Peyer's patch (tissue), 4 donors: ENCODE results near the gene SEC14L5.

ENCODE experiments used
- POLR2A ChIP-seq, 2 donors: fragments of 450-650 bp; IDR thresholded peaks; one replicate each; pipeline ENCODE4 v1.5.1; 2017; ENCODE audit warnings: antibody characterized with exemption in 2 of 2, mild to moderate bottlenecking in 2 of 2, moderate library complexity in 2 of 2
- TF ChIP-seq, protein P1 (sequence below), 6 experiments: fragments of 450-650 bp in 4 of 6; fragments of 200-600 bp in 2 of 6; sonication (generic) in 1 of 6; IDR thresholded peaks; one replicate each; pipeline ENCODE4 v1.5.1; 2017 to 2019; ENCODE audit warnings: antibody characterized with exemption in 6 of 6, mild to moderate bottlenecking in 3 of 6, moderate library complexity in 1 of 6

DNA sequence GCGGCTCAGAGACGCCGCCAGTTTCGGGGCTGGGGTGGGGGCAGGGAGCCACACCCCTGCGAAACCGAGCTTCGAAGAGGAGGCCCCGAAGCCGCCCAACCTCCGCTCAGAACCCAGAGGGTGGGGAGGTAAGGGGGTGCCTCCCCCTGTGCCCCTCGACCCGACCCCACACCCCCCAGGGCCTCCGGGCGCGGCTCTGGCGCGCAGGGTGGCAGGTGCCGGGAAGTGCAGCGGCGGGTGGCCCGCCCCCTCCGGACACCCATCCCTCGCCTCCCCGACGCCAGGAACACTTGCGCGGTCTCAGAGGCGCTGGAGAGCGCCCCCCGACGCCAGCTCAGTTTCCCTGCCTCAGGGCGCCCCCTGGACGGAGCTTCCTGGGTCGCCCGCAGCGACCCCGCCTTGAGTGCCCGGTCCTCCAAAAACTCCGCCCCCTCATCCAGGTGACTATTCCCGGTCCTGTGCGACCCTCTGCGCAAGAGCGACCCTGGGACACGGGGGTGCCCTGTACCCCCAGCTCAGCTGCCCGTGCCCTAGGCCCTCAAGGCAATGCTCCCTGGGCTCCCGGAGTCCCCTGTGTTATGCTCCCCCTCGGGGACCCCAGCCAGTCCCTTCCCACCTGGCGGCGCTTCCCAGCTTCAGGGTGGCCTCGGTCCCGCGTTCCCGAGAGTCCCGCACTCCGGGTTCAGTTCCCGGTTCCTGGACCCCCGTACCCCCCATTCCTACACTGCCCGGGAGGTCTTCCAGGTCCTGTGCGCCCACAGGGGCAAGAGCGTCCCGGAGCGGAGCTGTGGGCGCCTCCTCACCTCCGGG is 21.7 kb upstream of the SEC14L5 start:
- TF ChIP-seq, protein P1, sequence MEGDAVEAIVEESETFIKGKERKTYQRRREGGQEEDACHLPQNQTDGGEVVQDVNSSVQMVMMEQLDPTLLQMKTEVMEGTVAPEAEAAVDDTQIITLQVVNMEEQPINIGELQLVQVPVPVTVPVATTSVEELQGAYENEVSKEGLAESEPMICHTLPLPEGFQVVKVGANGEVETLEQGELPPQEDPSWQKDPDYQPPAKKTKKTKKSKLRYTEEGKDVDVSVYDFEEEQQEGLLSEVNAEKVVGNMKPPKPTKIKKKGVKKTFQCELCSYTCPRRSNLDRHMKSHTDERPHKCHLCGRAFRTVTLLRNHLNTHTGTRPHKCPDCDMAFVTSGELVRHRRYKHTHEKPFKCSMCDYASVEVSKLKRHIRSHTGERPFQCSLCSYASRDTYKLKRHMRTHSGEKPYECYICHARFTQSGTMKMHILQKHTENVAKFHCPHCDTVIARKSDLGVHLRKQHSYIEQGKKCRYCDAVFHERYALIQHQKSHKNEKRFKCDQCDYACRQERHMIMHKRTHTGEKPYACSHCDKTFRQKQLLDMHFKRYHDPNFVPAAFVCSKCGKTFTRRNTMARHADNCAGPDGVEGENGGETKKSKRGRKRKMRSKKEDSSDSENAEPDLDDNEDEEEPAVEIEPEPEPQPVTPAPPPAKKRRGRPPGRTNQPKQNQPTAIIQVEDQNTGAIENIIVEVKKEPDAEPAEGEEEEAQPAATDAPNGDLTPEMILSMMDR (IDR thresholded peaks at IDR 0.05): peak in 3 of 6 experiments; percentile 23 to 36 (median 31)
- no peak for TF ChIP-seq POLR2A (IDR thresholded peaks at IDR 0.05)
